Fibroblast of skin of abdomen (primary cell): ENCODE data around the gene CNNM3.
A peak's percentile ranks its signal among the peaks of the same experiment; 100 is the strongest.

Source experiments
- DNase-seq: peaks from one replicate; pipeline ENCODE4 v3.0.0-alpha.2; 2013

Gene CNNM3

DNA sequence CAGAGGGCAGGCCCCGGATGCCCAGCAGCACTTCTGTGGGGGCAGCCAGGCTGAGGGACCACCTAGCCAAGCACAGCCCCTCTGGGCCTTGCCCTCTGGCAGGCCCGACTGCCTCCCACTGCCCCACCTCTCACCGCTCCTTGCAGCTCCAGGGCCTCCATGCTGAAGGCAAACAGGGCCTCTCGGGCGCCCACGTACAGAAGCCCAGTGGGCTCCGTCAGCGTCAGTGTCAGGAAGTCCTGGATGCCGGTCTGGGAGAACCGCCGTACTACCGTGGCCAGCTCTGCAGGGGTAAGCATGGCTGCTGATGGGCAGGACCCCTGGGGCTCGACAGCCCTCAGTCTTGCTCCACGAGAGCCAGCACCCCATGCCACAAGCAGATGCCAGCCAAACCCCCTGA is 50.1 kb downstream of the CNNM3 start:
- no peak for DNase-seq

DNA sequence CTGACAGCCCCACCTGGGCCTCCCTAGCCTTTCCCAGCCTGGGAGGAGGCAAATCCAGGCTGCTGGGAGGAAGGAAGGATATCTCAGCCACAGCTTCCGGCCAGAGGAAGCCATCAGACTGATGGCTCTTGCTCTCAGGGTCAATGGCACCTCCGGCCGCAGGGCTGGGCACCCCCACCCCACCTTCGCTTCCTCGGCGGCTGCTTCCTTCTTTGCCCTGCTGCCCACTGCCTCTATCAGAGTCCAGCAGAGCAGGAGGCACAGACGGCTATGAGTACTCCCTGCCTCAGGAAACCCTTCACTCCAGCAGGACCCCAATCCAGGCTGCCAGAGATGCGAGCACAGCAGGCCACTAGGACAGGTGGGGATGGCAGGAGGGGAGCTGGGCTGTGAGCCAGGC is 50.5 kb downstream of the CNNM3 start:
- DNase-seq, result no peak

DNA sequence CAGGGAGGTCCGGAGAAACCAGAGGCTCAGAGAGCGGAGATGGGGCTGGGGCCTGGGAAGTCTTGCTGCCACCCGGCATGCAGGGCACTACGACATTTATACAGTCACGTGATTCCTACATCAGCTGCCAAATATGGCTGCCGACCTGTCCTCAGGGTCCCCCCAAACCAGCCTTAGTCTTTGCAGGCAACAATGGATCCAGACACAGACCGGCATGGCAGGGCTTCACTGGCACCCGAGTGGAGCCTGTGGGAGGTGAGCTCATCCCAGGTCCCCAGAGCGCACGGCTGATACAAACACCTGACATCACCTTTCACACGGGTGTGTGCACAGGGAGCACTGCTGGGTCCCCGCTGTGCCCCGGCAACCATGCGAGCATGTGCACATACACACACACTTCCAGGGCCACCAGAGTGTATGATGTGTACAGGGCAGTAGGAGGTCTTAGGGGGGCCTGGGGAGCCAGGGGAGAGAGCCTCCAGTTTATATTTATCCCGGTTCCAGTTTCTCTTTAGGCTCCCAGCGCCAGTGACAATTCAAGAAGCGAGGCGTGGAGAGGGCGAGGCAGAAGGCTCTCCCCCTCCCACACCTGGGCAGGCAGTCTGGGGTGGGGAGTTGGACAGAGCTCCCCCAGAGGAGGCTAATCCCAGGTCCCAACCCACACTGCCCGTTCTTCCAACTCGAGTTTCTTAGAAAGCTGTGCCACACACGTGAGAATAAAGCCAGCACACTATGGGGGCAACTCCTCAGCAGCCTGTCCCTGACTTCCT is 51.1 kb downstream of the CNNM3 start:
- DNase-seq, result no peak

DNA sequence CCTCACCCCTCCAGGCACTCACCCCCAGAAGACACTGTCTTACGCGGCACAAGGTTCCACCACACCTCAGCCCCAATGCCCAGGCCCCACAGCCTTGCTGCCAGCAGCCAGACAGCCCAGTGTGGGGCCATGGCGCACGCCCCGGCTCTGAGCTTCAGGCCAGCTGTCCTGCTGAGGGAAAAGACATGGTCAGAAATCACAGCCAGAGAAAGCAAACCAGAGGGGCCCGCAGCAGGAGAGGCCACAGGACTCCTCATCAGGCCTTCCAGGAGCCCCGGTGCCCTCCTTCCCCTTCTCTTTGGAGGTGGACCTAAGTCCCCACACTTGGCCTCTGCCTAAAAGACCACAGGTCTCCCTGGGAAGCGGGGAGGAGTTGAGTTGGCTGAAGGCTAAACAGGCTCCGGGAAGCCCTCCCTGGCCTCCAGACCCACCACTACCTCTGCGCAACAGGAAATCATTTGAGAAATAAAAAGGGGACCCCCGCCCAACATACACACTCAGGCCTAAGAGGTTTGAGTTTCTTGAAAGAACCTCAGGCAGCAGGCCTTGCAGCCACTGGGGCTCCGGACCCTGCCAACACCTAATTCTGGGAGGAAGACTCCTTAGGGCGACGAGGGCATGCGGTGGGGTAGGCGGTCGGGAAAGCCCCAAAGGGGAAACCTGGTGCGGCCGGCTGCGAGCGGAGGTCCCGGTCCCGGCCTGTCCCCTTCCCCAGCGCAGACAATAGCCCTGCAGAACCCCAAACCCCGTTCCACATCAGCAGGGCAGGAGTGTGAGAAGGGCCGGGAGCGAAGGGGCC is 51.9 kb downstream of the CNNM3 start:
- DNase-seq, result no peak

DNA sequence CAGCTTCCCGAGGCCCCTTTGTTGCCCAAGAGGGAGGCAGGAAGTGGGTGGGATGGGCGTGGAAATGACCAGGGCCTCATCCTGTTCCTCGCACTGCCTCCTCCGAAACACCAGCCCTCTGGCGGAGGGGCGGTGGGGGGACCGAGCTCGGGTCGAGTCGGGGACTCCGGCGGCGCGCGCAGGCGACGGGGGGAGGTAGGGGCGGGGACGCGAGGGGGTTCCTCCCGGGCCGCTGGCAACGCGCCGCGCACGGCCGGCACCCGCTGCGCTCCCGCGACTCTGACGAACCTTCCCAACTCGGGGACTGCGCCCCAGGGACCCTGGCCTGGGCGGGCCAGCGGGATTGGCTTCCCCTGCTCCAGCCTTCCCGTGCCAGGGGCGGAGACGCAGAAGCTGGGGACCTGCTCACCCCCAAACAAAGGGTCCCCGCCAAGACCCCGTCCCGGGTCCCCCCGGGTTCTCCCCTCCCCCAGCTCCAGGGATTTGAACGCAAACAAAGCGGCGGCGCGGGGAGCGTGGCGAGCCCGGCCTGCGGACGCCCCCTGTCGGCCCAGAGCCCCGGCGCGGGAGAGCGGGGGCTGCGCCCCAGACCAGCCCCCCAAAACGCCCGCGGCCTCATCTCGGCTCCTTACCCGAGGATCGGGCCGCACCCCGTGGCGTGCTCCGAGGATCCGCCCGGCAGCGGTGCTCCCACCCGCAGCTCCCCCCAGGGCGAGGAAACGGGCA is 52.6 kb downstream of the CNNM3 start:
- peak; percentile 94 for DNase-seq

DNA sequence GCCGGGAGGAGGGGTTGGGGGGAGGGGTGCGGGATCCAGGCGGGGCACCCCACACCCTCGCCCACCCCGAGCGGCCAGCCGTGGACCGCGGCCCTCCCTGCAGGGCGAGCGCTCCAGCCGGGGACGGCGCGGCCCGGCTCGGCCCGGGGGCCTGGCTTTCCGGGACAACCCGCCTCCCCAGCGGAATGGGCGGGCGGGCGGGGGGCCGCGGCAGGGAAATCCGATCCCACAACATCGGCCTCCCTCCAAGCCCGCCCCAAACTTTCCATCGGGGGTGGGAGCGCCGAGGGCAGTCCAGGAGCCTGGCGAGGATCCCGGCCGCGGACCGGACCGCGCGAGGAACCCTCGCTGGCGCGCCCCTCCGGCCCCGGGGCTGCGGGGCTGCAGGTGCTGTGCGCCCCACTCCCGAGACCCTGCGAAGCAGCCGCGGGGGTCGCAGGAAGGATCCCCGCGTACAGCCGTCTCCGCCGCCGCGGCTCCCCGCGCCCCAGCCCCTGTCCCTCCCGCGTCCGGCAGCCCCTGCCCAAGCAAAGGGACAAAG is 53.3 kb downstream of the CNNM3 start:
- DNase-seq, result peak; percentile 80

DNA sequence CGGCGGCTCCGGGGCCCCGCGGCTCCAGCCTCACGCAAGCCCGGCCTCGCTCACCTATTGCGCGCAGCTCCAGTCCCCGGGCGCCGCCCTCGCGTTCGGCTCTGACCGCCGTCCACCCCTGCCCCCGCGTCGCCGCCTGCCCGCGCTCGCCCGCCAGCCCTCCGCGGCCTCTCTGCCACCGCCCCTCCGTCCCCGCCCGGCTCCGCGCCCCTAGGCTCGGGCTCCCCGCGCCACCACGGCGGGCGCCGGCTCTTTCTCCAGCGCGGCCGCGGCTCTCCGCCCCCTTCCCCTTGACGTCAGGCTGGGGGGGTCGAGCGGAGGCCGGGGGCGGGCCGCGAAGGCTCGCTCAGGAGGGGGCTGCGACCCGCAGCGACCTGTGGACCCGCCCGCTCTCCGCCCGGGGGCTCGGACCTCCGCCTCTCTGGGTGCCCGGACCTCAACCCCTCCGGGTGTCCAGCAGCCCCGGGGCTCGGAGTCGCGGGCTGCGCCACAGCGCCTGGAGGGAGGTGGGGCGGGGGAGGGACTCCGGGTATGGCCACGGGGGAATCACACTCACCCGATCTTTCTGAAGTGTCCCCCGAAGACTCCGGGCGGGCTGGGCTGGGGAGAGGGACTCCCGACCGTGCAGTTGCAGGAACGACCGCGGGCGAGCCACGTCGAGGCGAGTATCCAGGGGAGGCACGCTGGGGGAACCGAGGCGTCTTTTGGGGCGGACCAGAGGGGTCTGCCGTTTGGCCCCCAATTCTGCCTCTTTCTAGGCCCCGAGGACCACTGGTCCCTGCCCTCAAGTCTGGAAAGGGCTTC is 54.0 kb downstream of the CNNM3 start, which contains the start of gene SEMA4C:
SEMA4C (minus strand) TSS at position 259 of the 804 bp plus-strand sequence. CDS start 2,194 bp downstream, outside the sequence.
- peak; percentile 49 for DNase-seq

DNA sequence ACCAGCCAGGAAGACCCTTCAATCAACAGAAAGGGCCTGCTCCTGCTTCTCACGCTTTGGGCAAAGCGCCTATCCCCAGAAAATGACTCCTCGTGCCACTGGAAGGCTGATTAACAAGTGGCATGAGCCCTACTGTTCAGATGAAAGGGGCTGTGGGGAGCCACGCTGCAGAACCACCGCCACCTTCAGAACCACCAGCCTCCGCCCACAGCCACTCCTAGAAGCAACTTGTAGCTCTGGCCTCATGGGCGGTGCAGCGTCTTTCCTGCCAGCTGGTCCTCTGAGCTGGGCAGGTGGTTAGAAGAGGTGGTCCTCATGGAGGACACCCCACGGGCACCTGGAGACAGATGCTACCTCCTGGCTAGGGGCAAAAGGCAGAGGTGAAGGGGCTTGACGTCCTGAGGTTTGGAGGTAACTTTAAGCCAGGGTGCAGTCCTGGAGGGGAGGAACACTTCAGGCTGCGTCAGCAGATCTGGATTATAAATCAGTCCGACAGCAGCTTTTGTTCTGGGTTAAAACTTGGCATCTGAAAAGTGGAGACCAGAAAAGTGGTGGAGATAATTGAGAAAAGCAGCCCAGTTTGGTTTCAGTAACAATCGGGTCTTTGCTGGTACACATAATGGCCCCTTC is 54.7 kb downstream of the CNNM3 start:
- no peak for DNase-seq

DNA sequence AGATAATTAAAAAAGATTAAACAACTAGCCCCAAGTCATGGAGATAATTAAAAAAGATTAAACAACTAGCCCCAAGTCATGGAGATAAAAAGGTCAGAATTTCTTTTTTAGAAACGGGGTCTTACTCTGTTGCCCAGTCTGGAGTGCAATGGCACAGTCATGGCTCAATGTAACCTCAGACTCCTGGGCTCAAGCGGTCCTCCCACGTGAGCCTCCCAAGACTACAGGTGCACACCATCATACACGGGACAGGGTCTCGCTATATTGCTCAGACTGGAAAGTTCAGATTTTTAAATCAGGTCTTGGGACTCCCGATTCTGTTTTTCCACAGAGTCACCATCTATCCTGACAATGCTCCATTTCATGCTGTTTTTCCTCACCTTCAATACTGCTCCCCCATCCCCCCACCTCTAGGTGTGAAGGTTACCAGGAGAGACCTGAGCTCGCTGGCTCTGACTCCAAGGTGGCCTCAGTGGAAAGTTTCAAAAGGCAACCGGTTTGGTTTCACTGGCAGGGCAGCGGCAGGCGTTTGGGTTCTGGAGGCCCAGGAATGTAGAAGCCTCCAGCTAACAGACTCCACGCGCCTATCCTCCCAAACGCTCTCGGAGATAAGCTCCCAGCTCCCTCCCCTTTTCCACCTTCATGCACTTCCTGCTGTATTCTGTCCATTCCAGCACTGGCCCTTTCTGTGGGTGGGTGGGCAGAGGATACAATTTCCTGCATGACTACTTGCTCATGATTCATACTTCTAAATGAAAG is 56.7 kb downstream of the CNNM3 start:
- DNase-seq, result peak; percentile 17

DNA sequence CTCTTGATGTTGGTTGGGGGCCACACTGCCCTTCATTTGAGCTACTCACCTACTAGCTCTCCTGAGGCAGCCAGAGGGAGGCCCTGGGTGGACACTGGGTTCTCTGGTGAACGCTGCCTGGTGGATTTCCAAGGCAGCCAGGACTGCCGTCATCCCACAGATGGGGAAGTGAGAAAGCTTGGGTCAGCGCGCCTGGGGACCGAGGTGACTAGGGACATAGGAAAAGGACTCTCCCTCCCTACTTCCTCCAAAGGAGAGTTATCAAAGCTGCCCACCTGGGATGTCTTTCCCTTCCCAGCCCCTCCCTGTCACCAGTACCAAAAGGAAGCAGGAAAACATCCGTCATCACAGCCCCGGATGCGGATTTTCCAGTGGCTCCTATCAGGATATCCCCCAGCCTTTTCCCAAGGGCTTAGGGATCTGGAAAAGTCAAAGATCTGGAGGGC is 57.6 kb downstream of the CNNM3 start:
- DNase-seq, result no peak

DNA sequence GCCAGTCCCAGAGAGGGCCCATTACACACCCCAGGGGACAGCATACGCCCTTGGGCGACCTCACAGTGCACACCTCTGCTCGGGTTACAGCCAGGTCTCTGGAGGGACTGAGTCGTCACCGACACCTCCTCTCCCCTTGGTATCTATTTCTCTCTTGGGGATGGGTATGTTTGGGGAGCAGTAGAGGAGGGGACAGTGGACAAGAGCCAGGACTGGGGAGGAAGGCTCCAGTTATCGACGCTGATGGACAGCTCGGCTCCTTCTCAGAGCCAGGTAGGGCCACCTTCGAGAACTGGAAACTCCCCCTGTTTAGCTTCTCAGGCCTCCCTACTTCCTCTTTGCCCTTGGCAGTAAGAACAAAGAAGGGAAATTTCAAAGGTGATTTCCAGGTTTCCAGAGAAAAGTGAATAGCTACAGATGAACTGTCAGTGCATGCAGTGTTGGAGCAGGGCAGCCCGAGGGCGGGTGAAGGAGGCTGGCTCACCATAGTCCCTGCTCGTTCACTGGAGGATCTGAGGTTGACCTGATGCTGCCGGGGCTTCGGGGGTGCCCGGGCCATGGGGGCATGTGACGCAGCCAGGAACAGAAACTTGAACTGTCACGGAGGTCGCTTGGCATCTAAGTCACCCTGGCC is 58.2 kb downstream of the CNNM3 start:
- no peak for DNase-seq

DNA sequence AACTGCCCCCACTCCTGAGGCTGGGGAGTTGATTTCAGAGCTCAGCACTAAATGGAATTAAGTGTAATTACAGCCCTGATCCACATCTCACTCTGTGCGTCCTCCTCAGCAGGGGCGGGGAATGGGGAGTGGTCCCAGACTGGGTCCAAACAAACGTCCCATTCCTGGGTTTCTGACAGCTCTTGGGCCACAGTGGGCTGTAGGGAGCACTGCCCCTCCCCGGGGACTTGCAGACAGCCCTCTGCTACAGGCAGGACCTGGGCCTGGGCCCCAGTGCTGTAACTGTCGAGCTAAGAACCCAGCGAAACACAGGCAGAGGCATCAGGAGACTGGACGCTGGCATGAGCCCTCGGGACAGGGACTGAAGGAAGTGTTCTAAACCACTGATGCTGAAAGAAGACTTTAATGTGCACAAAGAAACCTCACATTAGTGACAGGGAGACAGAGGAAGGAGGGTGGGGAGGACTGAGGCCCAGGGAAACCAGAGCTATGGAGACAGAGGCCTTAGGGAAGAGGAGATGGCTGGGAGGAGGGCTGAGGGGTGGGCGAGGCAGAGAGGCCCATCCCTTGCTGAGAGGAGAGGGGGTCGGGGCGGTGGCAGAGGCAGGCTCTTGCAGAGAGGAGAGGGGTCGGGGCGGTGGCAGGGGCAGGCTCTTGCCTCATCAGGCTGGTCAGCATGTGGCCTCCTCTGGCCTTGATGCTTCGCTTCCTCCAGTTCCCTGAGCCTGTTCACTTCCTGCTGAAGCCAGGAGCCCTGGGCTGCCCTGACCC is 59.6 kb downstream of the CNNM3 start:
- DNase-seq, result no peak

DNA sequence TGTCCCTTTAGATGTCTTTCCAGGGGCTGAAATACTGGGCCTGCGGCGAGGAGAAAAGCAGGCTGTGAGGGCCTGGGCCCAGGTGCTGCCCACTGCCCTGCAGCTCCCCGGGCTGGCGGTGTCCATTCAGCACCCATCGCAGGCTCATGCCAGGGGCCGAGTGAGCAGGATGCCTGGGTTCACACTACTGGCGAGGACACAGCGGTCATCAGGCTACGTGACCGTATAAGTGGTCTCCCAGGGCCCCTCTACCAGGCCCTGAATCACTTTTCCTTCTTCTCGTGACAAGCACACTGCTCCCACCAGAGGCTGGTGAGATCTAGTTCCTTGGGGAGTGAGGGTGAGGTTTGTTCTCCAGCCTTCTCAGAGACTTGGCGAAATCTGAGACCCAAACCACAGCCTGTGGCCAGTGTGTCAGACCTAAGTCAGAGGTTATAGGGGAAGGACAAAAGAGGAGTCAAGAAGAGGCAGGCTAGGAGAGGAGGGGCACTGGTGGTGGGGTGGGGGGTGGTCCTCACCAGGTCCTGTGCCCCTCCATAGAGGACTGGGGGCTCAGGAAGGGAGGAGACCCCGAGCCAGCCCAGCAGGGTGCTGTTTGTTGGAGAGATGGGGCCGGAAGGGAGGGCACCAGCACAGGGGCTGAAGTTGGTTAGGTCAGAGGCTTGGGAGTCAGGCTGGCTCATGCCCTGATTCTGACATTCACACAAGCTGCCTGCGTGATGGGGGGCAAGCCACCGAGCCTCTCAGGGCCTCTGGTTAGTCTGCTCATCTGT is 60.4 kb downstream of the CNNM3 start:
- DNase-seq, result peak; percentile 23

DNA sequence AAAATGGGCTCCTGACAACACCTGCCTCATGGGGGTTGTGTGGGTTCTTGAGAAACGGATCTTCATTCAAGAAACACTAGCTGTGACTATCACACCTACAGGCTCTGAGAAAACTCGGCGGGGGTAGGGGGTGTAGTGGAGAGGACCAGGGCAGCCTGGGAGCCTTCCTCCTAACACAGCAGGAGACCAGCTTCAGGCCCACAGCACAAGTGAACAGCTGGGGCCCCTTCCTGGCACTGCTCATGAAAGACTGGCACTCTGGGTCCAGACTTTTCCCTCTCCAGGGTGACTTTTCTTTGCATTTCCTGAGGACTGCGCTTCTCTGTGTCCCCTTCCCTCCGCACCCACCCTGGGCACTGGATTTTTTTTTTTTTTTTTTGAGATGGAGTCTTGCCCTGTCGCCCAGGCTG is 61.0 kb downstream of the CNNM3 start:
- no peak for DNase-seq

DNA sequence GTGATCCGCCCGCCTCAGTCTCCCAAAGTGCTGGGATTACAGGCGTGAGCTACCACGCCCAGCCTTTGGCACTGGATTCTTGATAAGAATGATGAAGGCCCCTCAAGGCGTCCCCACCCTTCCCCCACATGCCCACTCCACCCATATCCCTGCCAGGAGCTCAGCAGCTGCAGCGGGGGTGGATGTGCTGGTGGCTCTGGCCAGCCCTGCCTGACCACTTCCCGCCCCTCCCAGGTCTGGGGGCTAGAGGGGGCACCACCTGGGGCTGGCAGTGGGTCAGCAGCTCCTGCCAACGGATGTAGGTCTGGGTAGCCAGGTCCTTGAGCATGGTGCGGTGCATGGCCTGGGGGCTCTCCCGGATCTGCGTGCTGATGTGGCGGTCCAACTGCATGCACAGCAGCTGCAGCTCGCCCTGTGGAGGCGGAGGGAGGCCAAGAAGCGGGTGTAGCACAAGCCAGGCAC is 61.6 kb downstream of the CNNM3 start:
- DNase-seq, result no peak

DNA sequence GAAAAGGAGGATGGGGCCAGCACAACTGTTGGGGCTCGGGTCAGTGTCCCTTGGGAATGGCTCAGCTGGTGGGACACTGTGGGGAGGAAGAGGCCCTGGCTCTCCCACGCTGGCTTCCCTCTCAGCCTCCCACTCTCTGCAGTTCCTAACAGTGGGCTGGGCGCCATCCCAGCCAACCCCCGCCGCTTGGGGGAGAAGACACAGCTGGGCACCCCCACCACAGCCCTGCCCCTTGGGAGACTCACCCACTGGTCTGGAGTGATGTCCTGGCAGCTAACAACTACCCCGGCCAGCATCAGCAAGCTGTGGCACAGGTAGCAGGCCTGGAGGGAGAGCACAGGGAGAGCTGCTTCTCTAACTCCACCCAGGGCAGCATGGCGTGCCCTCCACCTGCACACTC is 62.1 kb downstream of the CNNM3 start:
- DNase-seq, result no peak

DNA sequence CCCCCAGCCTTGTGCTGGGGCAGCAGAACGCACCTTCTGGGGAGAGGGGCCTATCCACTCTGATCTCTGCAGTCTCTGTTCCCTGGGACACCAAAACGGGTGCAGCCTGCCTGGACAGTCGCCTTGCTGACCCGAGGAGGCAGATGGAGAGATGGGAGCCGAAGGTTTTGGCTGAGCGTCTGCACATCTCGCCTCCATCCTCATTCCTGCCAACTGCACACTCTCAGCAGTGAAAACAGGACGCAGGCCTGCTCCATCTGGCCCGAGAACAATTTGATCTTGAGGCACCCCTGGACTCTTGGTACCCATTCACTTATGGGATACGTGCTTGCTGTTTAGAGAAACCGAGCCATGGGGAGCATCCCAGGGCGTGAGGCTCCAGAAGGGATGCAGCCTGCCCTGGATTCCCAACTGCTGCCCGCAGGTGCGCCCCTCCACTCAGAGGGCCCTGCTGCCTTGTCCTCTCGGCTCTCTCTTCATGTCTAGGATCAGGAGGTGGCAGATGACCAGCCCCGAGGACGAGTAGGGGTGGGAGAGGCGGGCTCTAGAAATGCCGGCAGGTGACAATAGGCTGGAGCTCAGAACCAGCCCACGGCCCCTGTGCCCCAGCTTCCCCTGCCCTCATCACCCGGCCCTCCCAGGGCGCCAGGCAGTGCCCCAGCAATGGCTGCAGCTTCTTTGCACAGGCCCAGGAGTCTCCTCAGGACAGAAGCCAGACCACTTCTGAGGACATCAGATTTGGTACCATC is 62.9 kb downstream of the CNNM3 start:
- DNase-seq, result no peak
